ENCODE results near the gene SYAP1.
"Not testable (repeated sequence)": the region's sequence is repeated elsewhere in the genome, so short reads cannot be mapped to it uniquely, and the experiment has no call there.

SYAP1 gene

GRCh38 chrX:16725072-16725471 is 5.7 kb downstream of the SYAP1 start:
- DNase-seq (ENCODE audit: low read depth, low spot score), result no peak

DNA sequence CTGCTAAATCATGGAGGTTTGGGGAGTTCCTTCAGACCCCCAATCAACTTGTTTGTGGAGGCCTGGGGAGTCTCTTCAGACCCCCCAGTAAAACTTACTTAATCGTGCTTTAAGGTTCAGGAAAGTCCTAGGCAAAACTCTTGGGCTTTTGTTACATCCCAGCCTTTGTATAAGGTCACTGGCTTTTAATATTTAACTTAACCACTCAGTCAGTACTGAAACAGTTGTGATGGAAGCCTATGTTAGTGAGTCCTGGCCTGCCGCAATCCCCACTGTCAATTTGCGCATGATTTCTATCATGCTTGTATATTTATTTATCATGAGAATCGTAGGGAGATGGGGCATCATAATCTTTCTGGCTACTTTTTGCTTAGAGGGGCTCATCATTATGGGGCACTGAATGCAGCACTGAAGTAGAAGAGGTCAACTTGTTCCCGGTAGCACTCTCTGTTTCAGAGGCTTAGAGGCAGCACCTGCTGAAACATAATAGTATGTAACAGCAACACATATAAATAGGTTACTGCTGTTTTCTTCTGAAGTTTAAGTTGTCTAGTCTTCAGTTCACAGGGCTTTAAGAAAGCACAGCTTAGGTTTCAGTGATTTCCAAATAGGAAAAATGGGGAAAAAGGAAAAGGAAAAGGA is 7.1 kb downstream of the SYAP1 start:
- not testable (repeated sequence) for DNase-seq (ENCODE audit: low read depth, low spot score)

DNA sequence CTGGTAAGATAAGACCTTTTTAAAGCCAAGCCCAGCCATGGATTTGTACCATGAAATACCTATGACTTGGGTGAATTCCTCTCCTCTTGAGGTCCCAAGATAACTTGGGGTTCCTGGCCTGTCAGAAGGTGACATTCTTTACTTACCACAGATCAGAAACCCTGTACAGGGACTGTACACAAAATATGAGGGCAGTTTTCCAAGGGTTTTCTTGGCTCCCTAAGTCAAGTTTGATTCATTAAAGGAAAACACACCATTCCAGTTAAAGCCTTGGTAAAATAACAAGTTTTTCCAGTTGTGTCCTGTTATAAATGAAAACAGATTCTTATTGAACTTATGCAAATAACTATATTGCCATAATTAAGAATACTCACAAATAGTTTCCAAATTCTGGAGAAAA is 8.2 kb downstream of the SYAP1 start:
- no peak for DNase-seq (ENCODE audit: low read depth, low spot score)

DNA sequence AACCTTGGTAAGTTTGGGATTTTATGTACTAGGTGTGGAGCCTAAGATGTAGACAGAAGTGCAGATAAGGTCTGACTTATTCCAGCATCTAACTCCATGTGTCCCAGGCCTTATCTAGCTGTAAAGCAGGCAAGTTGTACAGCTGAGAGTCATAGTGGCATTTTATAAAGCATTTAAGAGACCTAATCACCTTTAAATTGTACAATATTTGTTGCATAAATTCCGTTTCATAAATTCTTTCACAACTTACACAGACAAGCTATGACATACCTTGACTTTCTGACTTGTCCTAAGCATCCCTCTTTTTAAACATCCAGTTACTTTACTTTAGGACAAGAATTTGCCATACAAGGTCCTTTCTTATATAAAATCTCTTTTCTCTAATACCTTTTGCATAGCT is 11.0 kb downstream of the SYAP1 start:
- no peak for DNase-seq (ENCODE audit: low read depth, low spot score)

GRCh38 chrX:16733013-16733412 is 13.6 kb downstream of the SYAP1 start:
- no peak for DNase-seq (ENCODE audit: low read depth, low spot score)

DNA sequence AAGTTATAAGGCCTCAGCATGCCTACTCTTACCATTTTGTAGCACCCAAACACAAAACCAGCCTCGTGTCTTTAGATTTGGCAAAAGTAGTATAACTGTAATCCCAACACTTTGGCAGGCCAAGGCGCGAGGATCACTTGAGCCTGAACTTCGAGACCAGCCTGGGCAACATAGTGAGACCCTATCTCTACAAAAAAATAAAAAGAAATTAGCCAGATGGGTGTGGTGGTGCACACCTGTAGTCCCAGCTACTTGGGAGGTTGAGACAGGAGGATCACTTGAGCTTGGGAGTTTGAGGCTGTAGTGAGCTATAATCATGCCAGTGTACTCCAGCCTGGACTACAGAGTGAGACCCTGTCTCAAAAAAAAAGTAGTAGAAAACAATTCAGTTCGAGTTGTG is 17.6 kb downstream of the SYAP1 start:
- DNase-seq (ENCODE audit: low read depth, low spot score), result no peak

GRCh38 chrX:16739574-16739973 is 20.2 kb downstream of the SYAP1 start:
- DNase-seq (ENCODE audit: low read depth, low spot score), result no peak

DNA sequence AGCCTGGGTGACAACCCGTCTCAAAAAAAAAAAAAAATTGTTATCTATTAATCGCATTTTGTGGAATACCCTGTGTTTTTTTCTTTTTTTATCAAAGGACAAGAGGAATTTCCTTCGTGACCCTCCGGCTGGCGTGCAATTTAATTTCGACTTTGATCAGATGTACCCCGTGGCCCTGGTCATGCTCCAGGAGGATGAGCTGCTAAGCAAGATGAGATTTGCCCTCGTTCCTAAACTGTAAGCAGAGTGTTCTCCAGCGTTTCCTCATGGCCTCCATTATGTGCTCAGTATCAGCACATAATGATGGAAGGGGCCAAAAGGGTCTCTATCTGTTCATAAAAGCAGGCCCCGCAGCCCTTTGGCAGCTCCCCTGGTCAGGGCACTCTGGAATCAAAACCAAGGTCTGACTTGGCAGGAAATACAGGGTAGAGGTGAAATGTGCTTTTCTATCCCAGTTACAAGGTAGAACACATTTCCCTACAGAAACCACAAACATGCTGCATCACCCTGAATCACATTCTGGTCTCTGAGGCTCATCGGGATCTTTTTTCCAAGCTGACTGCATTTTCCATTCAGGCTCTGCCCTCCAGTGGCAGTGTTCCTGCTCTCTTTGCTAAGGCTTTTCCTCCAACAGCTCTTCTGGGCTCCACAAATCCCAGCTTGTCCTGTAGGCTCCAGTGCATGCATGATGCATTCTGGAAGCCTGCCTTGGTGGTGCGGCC is 24.4 kb downstream of the SYAP1 start:
- no peak for DNase-seq (ENCODE audit: low read depth, low spot score)

- no peak for DNase-seq (ENCODE audit: low read depth, low spot score)
These were observed 25.7 kb downstream of the SYAP1 start for GRCh38 chrX:16745102-16745501.

DNA sequence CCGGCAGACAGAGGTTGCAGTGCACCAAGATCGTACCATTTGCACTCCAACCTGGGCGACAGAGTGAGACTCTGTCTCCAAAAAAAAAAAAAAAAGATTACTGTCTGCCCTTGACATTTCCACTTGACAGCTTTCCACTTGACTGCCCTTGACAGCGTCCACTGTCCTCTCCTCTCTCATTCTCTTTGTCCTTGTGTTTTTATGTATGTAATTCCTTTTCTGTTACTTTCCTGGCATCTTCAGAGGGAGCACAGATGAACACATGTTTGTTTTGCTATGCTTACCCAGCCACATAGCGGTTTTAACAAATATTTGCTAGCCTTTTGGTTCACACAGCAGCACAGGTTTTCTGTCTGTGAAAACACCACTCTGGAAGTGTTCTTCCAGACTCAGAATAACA is 26.2 kb downstream of the SYAP1 start:
- no peak for DNase-seq (ENCODE audit: low read depth, low spot score)

DNA sequence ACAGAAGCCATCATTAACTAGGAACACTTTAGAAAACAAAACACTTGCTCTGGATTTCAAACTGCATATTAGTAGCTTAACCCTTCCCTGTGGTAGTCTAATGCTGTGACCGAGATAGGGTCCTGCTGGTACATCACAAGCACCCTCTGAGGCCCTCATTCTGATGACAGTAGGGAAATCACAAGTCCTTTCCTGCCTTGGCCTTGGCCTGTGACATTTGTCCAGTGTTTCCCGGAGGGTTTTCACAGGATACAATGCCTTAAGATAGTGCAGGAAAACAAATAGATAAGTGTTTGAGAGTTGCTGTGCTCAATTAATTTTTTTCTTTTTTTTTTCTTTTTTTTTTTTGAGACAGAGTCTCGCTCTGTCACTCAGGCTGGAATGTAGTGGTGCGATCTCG is 29.0 kb downstream of the SYAP1 start:
- no peak for DNase-seq (ENCODE audit: low read depth, low spot score)

DNA sequence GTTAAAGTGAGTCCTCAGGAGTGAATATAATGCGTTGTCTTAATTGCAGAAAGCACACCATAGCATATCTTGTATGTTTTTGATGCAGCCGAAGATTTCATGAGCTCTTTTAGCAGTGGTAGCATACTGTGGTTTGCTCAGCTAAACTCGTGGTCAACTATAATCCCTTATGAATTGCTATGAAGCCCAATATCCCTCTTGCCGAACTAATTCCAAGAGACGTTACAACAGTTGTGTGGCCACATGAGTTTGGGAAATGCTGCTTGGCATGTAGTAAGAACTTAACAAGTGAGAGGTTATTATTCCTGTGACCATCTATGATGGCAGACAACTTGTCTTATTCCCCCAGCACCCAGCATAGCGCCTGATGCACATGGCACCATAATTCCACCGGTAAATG is 30.7 kb downstream of the SYAP1 start:
- DNase-seq (ENCODE audit: low read depth, low spot score), result no peak

DNA sequence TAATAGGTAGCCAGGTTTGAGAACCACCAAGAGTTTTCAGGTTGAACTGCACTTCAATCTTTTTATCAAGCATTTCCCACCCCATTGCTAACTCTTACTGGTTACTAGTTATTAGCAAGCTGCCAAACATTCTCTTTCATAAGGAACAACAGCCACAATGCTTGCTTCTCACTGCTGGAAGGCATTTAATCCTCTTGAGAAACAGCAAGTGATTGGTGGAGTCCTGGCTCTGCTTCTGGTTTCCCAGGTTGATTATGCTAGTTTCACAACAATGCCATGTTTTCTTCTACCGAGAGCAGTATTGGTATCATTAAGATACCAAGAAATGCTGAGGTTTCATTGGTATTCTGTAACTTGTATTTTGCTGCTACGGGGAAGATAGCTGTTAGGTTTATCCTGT is 34.6 kb downstream of the SYAP1 start:
- DNase-seq (ENCODE audit: low read depth, low spot score), result no peak

GRCh38 chrX:16756724-16757123 is 37.3 kb downstream of the SYAP1 start:
- no peak for DNase-seq (ENCODE audit: low read depth, low spot score)

DNA sequence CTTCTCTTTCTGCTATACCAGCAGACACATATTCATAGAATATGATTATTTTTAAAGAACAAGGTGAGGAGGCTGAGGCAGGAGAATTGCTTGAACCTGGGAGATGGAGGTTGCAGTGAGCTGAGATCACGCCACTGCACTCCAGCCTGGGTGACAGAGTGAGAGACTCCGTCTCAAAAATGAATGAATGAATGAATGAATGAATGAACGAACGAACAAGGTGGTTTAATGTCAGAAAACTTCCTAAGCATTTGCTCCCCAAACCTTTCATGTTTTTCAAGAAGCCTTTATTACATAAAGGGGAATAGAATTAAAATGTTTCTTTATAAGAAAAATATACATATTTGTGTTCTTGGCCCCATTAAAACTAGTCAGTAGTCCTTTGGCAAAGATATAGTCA is 42.1 kb downstream of the SYAP1 start:
- not testable (repeated sequence) for DNase-seq (ENCODE audit: low read depth, low spot score)

DNA sequence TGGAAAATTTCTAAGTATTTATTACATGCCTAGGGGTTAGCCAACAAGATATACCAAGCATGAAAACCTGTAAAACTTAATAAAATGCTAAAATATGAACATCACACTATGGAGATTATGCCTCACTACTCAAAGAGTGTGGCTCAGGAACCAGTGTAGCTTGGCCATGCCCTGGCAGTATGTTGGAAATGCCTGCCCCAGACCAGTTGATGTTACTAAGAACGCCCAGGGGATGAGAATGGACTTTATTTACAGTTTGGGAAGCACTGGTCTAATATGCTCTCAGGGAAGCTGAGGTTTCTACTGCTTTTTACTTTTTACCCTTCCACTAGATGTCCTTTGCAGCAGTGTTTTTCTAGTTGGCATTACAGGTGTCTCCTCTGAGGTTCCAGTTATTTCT is 43.2 kb downstream of the SYAP1 start:
- no peak for DNase-seq (ENCODE audit: low read depth, low spot score)

DNA sequence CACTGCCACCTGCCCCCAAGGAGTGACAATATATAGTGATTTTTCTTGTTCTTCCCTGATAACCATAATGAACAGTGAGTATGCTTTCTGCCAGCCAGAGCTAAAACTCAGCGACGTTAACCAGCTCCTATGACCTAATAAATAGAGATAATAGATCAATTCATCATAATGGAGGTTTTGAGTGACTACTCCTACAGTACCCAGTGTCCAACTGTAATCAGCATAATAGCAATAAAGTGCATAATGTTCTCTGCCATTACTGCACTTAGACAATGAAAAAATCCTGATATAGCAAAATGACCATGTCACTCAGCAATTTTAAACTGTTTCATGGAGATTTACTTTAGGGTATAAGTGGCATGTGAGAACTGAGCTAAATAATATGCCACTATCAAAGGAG is 46.2 kb downstream of the SYAP1 start:
- DNase-seq (ENCODE audit: low read depth, low spot score), result no peak

GRCh38 chrX:16770970-16771482 is 51.6 kb downstream of the SYAP1 start:
- no peak for DNase-seq (ENCODE audit: low read depth, low spot score)

- no peak for DNase-seq (ENCODE audit: low read depth, low spot score)
These were observed 52.3 kb downstream of the SYAP1 start for GRCh38 chrX:16771483-16772398.

GRCh38 chrX:16772460-16772859 is 53.0 kb downstream of the SYAP1 start:
- no peak for DNase-seq (ENCODE audit: low read depth, low spot score)

- no peak for DNase-seq (ENCODE audit: low read depth, low spot score)
These were observed 55.3 kb downstream of the SYAP1 start for GRCh38 chrX:16774746-16775145.

DNA sequence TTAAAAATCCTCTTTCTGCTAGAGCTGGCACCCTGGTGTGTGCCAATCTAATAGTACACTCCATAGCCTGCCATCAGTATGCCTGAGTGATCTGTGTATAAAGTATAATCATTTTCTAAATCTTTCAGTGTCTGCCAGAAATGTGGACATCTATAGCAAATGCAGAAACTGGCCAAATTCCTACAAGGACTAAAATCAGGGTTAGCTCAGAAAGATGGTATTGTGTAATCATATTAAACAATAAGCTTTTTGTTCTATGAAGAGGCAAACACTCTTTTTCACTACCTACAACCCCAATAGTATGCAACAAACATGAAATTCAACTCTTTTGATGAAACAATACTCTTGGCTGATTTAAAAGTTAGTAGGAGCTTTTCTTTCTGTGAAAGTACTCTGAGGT is 59.1 kb downstream of the SYAP1 start:
- no peak for DNase-seq (ENCODE audit: low read depth, low spot score)
